OCI-LY7 (cell line): ENCODE data around the gene SLC22A8.

Source experiments
- CTCF ChIP-seq: fragments of 200-600 bp; sonication (generic); conservative IDR thresholded peaks from 2 replicates; pipeline ENCODE4 v1.5.1; 2014; ENCODE audit warnings: mild to moderate bottlenecking, antibody characterized with exemption, low read length, moderate library complexity, mixed read lengths
- EZH2phosphoT487 ChIP-seq: fragments of 200-600 bp; sonication (generic); IDR thresholded peaks from 2 replicates; pipeline ENCODE4 v1.6.1; 2018; ENCODE audit warnings: low read depth, borderline replicate concordance, mild to moderate bottlenecking, mixed run types, antibody characterized with exemption, low read length, moderate library complexity, mixed read lengths

- TF ChIP-seq CTCF (no peak), EZH2phosphoT487 (no peak)
These were observed 3.2 kb downstream of the SLC22A8 start for GRCh38 chr11:63012430-63012829.
